Osteoblast (primary cell): Measurements from ENCODE around the gene KIF13A. TPM values are rescaled to one million over a fixed set of nuclear protein-coding genes. Genes with fewer than 3 reads are reported as not detected.
"Not testable (repeated sequence)": the region's sequence is repeated elsewhere in the genome, so short reads cannot be mapped to it uniquely, and the experiment has no call there.

Experiments used
- DNase-seq: peaks from one replicate; pipeline ENCODE4 v3.0.0; 2011; ENCODE audit warnings: low spot score, mixed read lengths; ENCODE audit not compliant: insufficient read length; ENCODE audit errors: missing footprints
- H2AFZ ChIP-seq: 2 replicates; pipeline ENCODE4 v1.6.0; 2011; ENCODE audit warnings: mild to moderate bottlenecking, low read length
- H3K27ac ChIP-seq: 2 replicates; pipeline ENCODE4 v1.5.1; 2011; ENCODE audit warnings: mild to moderate bottlenecking, low read depth, low read length, moderate library complexity
- H3K27me3 ChIP-seq: 2 replicates; pipeline ENCODE4 v1.6.0; 2012; ENCODE audit warnings: mild to moderate bottlenecking, control low read depth, inconsistent platforms, low read length, moderate library complexity; ENCODE audit not compliant: insufficient read depth
- H3K36me3 ChIP-seq: 2 replicates; pipeline ENCODE4 v1.5.1; 2011; ENCODE audit warnings: mild to moderate bottlenecking, low read length, control low read depth, moderate library complexity; ENCODE audit not compliant: insufficient read depth
- H3K4me1 ChIP-seq: 2 replicates; pipeline ENCODE4 v1.5.1; 2011; ENCODE audit warnings: mild to moderate bottlenecking, low read length, control low read depth, moderate library complexity; ENCODE audit not compliant: insufficient read depth
- H3K4me2 ChIP-seq: 2 replicates; pipeline ENCODE4 v1.6.0; 2011; ENCODE audit warnings: mild to moderate bottlenecking, low read length; ENCODE audit not compliant: insufficient read depth
- H3K4me3 ChIP-seq: fragments of 200-600 bp; sonication (generic); 3 replicates; pipeline ENCODE4 v1.5.1; 2012; ENCODE audit warnings: mild to moderate bottlenecking, low read length, inconsistent platforms; ENCODE audit not compliant: insufficient read depth
- H3K79me2 ChIP-seq: 2 replicates; pipeline ENCODE4 v1.6.0; 2012; ENCODE audit warnings: mild to moderate bottlenecking, low read length, control low read depth, inconsistent platforms; ENCODE audit not compliant: insufficient read depth
- H3K9me3 ChIP-seq: 2 replicates; pipeline ENCODE4 v1.5.1; 2011; ENCODE audit warnings: low read depth, low read length, control low read depth
- H4K20me1 ChIP-seq: 2 replicates; pipeline ENCODE4 v1.6.0; 2012; ENCODE audit warnings: mild to moderate bottlenecking, low read length, control low read depth; ENCODE audit not compliant: insufficient read depth
- total RNA-seq: library from RNA; depleted of rRNA; stranded (reverse); fragments of >200 nt; gene quantifications from 2 replicates; pipeline ENCODE4 v1.2.3, GENCODE V29; 2012
- TF ChIP-seq, protein P1 (sequence below): IDR thresholded peaks from 2 replicates; pipeline ENCODE4 v1.5.1; 2011; ENCODE audit warnings: mild to moderate bottlenecking, low read depth, low read length, moderate library complexity; ENCODE audit errors: extremely low read depth

The KIF13A gene
- total RNA-seq, 1 donor, result 61.5 TPM

DNA sequence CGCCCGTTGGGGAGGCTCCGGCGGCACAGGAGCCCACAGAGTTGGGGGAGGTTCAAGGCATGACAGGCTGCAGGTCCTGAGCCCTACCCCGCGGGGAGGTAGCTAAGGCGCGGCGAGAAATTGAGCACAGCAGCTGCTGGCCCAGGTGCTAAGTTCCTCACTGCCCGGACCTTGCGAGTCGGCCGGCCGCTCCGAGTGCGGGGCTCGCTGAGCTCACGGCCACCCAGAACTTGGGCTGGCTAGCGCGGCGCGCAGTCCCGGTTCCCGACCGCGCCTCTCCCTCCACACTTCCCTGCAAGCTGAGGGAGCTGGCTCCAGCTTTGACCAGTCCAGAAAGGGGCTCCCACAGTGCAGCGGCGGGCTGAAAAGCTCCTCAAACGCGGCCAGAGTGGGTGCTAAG lies 23.9 kb upstream of the KIF13A start:
- DNase-seq, result no peak
- H3K27ac ChIP-seq, result no peak overlapping the region
- H3K79me2 ChIP-seq, result no peaks in the 10 kb centered on the region
- H3K36me3 ChIP-seq, result no peaks in the 10 kb centered on the region
- no peaks in the 10 kb centered on the region for H3K9me3 ChIP-seq
- H4K20me1 ChIP-seq, result no peaks in the 10 kb centered on the region
- H3K4me3 ChIP-seq, result no peak overlapping the region
- no peaks in the 10 kb centered on the region for H3K4me1 ChIP-seq
- no peaks in the 10 kb centered on the region for H3K27me3 ChIP-seq
- TF ChIP-seq, protein P1, sequence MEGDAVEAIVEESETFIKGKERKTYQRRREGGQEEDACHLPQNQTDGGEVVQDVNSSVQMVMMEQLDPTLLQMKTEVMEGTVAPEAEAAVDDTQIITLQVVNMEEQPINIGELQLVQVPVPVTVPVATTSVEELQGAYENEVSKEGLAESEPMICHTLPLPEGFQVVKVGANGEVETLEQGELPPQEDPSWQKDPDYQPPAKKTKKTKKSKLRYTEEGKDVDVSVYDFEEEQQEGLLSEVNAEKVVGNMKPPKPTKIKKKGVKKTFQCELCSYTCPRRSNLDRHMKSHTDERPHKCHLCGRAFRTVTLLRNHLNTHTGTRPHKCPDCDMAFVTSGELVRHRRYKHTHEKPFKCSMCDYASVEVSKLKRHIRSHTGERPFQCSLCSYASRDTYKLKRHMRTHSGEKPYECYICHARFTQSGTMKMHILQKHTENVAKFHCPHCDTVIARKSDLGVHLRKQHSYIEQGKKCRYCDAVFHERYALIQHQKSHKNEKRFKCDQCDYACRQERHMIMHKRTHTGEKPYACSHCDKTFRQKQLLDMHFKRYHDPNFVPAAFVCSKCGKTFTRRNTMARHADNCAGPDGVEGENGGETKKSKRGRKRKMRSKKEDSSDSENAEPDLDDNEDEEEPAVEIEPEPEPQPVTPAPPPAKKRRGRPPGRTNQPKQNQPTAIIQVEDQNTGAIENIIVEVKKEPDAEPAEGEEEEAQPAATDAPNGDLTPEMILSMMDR, result no peak
- no peak overlapping the region for H3K4me2 ChIP-seq
- no peak overlapping the region for H2AFZ ChIP-seq

DNA sequence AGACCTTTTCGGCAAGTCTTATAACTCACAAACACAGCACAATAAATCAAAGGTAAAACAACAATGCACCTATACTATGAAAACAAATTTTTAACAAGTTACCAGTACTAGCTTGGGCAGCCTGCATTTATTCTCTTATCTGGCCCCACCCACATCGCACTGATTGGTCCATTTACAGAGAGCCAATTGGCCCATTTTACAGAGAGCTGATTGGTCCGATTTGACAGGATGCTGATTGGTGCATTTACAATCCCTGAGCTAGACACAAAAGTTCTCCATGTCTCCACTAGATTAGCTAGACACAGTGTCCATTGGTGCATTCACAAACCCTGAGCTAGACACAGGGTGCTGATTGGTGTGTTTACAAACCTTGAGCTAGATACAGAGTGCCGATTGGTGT lies 23.1 kb upstream of the KIF13A start:
- not testable (repeated sequence) for DNase-seq, H3K27me3 ChIP-seq, H3K36me3 ChIP-seq, H3K27ac ChIP-seq, H3K79me2 ChIP-seq, H3K4me1 ChIP-seq, H4K20me1 ChIP-seq, H3K4me2 ChIP-seq, H3K9me3 ChIP-seq, H2AFZ ChIP-seq, H3K4me3 ChIP-seq

DNA sequence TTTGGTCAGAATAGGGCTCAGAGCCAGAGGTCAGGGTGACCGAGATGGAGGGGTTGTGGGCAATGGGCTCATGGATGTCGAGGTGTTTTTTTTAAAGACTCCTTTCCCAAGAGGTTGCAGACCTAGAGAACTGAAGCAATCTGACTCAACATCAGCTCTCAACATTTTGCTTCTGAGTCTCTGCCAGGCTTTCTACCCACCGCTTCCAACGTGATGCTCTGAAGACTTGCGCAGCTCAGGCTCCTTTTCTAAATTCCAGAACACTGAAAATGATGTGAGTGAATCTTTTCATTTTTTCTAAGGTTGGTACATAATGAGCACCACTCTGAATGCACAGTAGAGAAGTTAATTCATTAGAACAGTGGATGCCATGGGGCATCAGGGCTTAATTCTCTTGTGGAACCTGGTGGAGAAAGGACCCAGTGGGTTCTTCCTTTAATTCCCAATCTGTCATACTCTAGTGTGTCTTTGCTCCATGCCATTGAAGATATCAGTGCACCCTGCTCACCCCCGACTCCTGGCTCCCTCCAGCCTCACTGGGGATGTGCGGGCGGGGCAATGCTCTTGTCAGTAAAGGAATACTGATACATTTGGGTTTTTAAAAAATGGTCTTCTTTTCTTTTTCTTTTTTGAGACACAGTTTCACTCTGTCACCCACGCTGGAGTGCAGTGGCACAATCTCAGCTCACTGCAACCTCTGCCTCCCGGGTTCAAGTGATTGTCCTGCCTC lies 17.0 kb upstream of the KIF13A start:
- H3K4me1 ChIP-seq, result no peaks in the 10 kb centered on the region
- no peaks in the 10 kb centered on the region for H3K9me3 ChIP-seq
- DNase-seq, result peak; percentile 84
- H3K27me3 ChIP-seq, result no peaks in the 10 kb centered on the region
- no peak overlapping the region for H3K27ac ChIP-seq
- no peak overlapping the region for H3K4me2 ChIP-seq
- H3K4me3 ChIP-seq, result no peak overlapping the region
- H4K20me1 ChIP-seq, result no peaks in the 10 kb centered on the region
- H3K36me3 ChIP-seq, result no peaks in the 10 kb centered on the region
- no peak overlapping the region for H2AFZ ChIP-seq
- no peaks in the 10 kb centered on the region for H3K79me2 ChIP-seq
- TF ChIP-seq, protein P1, result no peak

DNA sequence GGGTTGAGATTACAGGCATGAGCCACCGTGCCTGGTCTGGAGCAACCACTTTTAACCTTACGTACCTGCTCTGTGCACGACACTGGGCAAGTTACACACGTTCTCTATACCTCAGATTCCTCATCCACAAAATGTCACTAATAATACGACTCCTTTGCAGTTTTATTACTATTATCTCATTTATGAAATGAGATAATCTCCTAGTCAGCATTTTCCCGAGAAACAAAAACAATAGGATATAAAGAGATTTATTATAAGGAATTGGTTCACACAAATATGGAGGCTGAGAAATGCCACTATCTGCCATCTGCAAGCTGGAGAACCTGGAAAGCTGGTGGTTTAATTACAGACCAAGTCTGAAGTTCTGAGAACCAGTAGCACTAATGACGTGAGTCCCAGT lies 12.0 kb upstream of the KIF13A start:
- Histone ChIP-seq H2AFZ (no peak overlapping the region), H3K27ac (no peak overlapping the region), H3K27me3 (no peaks in the 10 kb centered on the region), H3K79me2 (no peaks in the 10 kb centered on the region), H3K36me3 (no peaks in the 10 kb centered on the region), H4K20me1 (no peaks in the 10 kb centered on the region), H3K4me3 (no peak overlapping the region), H3K9me3 (no peaks in the 10 kb centered on the region), H3K4me1 (no peaks in the 10 kb centered on the region), H3K4me2 (no peak overlapping the region)
- no peak for DNase-seq
- TF ChIP-seq, protein P1, result no peak
